Globus pallidus (tissue), 1 donor: ENCODE measurements around the gene PNMA8C.
"Not testable (repeated sequence)": the region's sequence is repeated elsewhere in the genome, so short reads cannot be mapped to it uniquely, and the experiment has no call there.

Experiments
- DNase-seq: peaks from one replicate; pipeline ENCODE4 v3.0.0-alpha.2; 2015; ENCODE audit warnings: low spot score

The PNMA8C gene

GRCh38 chr19:46411088-46411924, 17.4 kb downstream of the PNMA8C start:
- DNase-seq, result no peak

GRCh38 chr19:46410205-46411087, 18.3 kb downstream of the PNMA8C start:
- DNase-seq, result no peak

- DNase-seq, result no peak
Observed at GRCh38 chr19:46409191-46409590, 19.5 kb downstream of the PNMA8C start.

- DNase-seq, result no peak
Observed at GRCh38 chr19:46408664-46409039, 20.1 kb downstream of the PNMA8C start.

GRCh38 chr19:46407856-46408663, 20.7 kb downstream of the PNMA8C start:
- DNase-seq, result no peak

- no peak for DNase-seq
Observed at GRCh38 chr19:46406976-46407375, 21.8 kb downstream of the PNMA8C start.

- DNase-seq, result no peak
Observed at GRCh38 chr19:46404753-46405468, 23.8 kb downstream of the PNMA8C start.

- no peak for DNase-seq
Observed at GRCh38 chr19:46404055-46404752, 24.5 kb downstream of the PNMA8C start.

- no peak for DNase-seq
Observed at GRCh38 chr19:46402725-46403124, 26.0 kb downstream of the PNMA8C start.

GRCh38 chr19:46397801-46398479, 30.8 kb downstream of the PNMA8C start:
- not testable (repeated sequence) for DNase-seq

GRCh38 chr19:46394402-46394797, 34.3 kb downstream of the PNMA8C start:
- no peak for DNase-seq

GRCh38 chr19:46393456-46394401, 35.0 kb downstream of the PNMA8C start:
- DNase-seq, result no peak

- DNase-seq, result no peak
Observed at GRCh38 chr19:46392837-46393236, 35.9 kb downstream of the PNMA8C start.

- no peak for DNase-seq
Observed at GRCh38 chr19:46392252-46392801, 36.4 kb downstream of the PNMA8C start.

- DNase-seq, result no peak
Observed at GRCh38 chr19:46391296-46392251, 37.2 kb downstream of the PNMA8C start.

- DNase-seq, result no peak
Observed at GRCh38 chr19:46390866-46391265, 37.9 kb downstream of the PNMA8C start.

- DNase-seq, result no peak
Observed at GRCh38 chr19:46390121-46390858, 38.4 kb downstream of the PNMA8C start.
